ES-I3 (cell line): ENCODE results near the gene MAP2K7.
"Not testable (repeated sequence)": the region's sequence is repeated elsewhere in the genome, so short reads cannot be mapped to it uniquely, and the experiment has no call there.

Source experiments
- H3K36me3 ChIP-seq: 2 replicates; pipeline ENCODE4 v1.6.1; 2013; ENCODE audit warnings: mild to moderate bottlenecking, low read length, control low read depth, moderate library complexity; ENCODE audit not compliant: insufficient read depth
- H3K4me1 ChIP-seq: 2 replicates; pipeline ENCODE4 v1.6.1; 2013; ENCODE audit warnings: mild to moderate bottlenecking, control low read depth, low read length; ENCODE audit not compliant: insufficient read depth
- H3K9ac ChIP-seq: 2 replicates; pipeline ENCODE4 v1.6.1; 2013; ENCODE audit warnings: low read depth, mild to moderate bottlenecking, low read length, moderate library complexity
- H3K9me3 ChIP-seq: 2 replicates; pipeline ENCODE4 v1.6.1; 2013; ENCODE audit warnings: mild to moderate bottlenecking, low read length, moderate library complexity; ENCODE audit not compliant: control insufficient read depth, insufficient read depth

MAP2K7 gene

DNA sequence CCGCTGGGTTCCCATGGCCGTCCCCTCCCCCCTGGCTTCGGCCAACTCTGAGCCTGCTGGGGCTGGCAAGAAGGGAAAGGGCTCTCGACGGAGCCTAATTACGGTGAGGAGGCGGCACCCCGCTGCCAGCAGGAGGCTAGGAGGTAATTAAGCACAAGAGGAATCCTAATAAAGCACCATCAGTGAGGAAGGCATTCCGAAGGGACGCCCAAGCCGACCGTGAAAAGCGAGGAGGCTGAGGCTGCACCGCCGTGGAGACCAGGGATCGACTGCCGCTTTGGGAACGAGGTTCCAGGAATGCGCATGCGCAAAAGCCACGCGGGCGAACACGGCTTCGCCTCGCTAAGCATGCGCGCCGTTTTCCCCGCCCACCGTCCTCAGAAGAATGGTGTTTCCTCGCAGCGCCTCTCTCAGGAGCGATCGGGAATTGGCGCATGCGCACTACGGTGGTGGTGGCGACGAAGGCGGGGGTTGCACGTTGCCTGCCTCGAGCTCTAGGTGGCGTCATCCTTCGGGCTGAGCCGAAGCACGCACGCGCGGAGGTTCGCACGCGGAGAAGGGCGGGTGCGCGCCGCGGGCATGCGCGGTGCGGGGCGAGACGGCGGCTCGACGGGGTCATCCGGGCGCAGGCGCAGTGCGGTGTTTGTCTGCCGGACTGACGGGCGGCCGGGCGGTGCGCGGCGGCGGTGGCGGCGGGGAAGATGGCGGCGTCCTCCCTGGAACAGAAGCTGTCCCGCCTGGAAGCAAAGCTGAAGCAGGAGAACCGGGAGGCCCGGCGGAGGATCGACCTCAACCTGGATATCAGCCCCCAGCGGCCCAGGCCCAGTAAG, at the start of gene MAP2K7:
TSS of gene MAP2K7 (plus strand) at position 634 of the 830 bp plus-strand sequence. CDS start at position 702, 68 bp downstream.
- Histone ChIP-seq H3K4me1 (no peaks in the 10 kb centered on the region; the same call in 1 of the 2 replicates), H3K36me3 (no peaks in the 10 kb centered on the region; the same call in 1 of the 2 replicates), H3K9ac (peak within 1 kb of the TSS; percentile 74), H3K9me3 (no peaks in the 10 kb centered on the region)

DNA sequence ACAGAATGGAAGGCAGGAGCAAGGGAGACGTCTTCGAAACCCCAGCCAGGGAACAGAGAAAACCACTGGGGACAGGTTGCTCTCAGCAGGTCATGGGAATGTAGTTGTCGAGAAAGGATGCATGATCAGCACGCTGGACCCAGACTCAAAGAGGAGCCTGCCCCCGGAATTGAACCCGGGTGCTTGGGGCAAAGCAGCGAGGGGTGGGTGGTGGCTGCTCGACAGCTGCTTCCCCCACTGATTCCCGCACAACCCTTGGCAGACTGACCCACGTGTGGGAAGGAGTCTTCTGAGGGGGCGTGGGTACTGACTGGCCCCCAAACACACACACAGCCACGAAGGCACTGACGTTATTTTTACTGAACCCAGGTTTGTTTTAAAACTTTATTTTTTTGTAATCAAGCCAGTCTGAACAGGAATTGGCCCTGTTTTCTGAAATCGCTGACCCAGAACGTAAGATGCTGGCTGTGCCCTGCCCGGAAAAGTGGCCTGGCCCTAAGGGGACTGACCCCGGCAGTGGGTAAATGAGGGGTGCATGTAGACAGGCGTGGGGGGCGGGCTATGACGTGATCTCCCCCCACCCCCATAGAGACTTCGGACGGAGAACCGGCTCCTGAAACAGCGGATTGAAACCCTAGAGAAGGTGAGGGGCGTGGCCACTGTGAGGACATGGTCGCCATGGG, 48.1 kb upstream of the MAP2K7 start:
- Histone ChIP-seq H3K9ac (no peak overlapping the region), H3K36me3 (no peaks in the 10 kb centered on the region), H3K4me1 (peaks cover 8% of the 10 kb centered on the region; the same call in 1 of the 2 replicates), H3K9me3 (no peaks in the 10 kb centered on the region)

DNA sequence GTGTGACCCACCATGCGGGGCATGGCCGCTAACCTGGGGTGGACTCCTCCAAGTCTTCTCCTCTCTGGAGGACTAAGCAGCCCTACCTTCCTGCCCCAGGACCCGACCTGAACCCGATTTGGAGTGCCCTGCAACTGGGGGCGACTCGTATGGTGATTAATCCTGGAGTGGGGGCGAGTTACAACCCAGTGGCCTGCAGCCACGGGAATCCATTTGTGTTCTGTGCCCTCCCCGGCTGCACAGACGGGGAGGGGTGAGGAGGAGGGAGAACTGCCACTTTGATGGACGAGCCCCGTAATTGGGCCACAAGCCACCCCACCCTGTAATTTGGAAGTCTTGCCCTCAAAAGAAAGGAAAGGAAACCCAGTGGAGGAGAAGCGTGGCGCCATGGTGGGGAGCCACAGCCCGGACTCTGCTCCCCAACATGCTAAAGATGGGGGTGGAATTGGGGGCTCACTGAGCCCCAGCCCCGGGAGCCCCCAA, 47.5 kb upstream of the MAP2K7 start:
- H3K9ac ChIP-seq: no peak overlapping the region
- H3K4me1 ChIP-seq: peaks cover 13% of the 10 kb centered on the region

DNA sequence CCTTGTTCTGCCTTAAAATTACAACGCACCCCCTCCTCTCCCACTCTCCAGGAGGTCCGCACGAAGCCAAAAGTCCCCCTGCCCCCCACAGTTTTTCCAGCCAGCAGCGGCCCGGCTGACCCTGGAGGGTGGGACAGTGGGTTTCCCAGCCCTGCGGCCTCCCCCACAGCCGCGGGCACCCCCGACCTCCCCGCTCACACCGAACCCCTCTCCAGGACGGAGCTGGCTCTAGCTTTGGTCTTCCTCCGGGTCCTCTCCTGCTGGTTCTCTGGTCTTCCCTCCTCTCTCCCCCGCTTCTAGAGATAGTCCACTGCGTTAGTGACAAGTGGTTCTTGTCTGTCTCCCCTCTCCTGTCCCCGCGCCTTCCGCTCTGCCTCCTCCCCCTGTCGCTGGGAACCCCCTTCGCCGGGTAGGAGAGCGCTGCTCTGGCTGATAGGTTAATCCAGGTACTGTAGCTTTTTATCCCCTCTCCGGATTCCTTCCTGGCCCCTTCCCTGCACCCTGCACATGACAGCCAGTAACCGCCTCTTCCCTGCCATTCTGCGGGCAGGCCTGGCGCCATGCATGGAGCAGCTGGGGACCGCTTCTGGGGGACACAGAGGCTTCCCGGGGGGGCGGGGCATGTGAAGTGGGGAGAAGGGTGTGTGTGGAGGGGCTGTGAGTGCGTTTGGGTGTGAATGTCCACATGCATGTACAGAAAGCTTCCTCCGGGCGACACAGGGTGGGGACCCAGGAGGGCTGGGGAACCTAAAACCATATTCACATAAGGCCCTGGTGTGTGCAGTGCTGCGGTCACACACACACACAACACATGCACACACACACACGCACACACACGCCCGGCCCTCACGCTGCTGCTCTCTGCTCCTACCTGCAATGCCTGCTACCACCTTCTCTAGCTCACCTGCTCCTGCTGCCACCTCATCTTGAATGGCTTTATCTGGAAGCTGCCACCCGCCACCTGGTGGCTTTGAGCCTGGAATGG, 46.7 kb upstream of the MAP2K7 start:
- Histone ChIP-seq H3K9me3 (no peaks in the 10 kb centered on the region), H3K36me3 (no peaks in the 10 kb centered on the region), H3K9ac (no peak overlapping the region), H3K4me1 (peaks cover 20% of the 10 kb centered on the region)

More for the DNA sequence above, 47.5 kb upstream of the MAP2K7 start:
- no peaks in the 10 kb centered on the region for H3K9me3 ChIP-seq
- no peaks in the 10 kb centered on the region for H3K36me3 ChIP-seq

DNA sequence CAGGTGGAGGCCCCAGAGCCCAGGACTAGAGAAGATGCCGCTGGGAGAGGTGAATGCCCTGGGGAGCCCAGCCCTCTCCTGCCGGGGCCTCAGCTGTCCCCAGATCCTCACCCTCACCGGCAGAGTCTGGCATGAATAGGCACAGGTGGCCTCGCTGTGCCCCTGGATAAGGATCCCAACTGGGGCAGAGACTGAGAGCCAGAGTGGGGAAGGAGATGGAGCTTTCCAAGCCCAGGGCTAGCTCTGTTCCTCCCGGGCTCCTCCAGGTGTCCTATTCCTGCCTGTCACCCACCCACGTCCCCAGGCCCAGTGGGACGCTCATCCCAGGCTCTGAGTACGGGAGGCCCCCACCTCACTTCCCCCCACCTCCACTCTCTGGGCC, 46.0 kb upstream of the MAP2K7 start:
- Histone ChIP-seq H3K4me1 (peaks cover 20% of the 10 kb centered on the region), H3K9me3 (no peaks in the 10 kb centered on the region), H3K9ac (peak overlapping the region; percentile 55), H3K36me3 (no peaks in the 10 kb centered on the region)

DNA sequence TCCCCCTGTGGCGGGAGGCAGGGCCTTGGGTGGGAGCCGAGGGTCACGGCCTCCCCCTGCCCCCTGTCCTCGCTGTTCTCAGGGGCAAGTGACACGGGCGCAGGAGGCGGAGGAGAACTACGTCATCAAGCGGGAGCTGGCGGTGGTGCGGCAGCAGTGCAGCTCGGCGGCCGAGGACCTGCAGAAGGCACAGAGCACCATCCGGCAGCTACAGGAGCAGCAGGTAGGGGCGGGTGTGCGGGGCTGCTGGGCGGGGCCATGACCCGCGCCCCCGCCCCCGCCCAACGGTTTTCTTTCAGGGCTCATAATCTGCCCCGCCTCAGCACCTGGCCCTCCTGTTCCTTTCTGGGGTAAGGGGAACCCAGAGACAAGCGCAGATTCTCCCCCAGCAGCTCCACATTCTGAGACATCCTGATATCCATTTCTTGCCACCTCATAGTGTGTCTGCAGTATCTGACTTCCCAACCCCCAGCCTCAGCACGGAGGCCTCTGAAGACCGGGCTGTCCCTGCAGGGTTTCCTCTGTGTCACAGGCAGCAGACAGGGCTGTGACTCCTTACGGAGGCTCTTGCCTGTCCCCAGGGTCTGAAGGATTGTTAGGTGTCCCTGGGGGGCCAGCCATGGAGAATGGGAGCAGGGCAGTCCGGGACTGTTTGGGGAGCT, 45.4 kb upstream of the MAP2K7 start:
- H3K4me1 ChIP-seq: peaks cover 20% of the 10 kb centered on the region
- H3K9me3 ChIP-seq: no peaks in the 10 kb centered on the region
- peak overlapping the region; percentile 55 for H3K9ac ChIP-seq
- no peaks in the 10 kb centered on the region for H3K36me3 ChIP-seq

DNA sequence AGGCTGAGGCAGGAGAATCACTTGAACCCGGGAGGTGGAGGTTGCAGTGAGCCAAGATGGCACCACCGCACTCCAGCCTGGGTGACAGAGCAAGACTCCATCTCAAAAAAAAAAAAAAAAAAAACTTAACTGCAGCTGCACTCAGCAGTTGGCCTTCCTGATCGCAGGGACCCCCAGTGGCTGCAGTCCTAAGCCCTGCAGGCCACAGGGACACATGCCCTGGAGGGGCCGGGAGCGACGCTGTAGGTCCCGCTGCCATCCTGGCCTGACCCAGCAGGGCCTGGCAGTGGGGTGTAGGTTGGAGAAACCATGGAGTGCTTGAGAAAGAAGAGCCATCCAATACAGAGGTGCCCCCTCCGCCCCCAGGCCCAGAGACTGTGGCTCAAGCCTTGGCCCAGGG, 44.6 kb upstream of the MAP2K7 start:
- H3K9me3 ChIP-seq, H3K36me3 ChIP-seq, H3K9ac ChIP-seq: not testable (repeated sequence)
- H3K4me1 ChIP-seq: peaks cover 20% of the 10 kb centered on the region

DNA sequence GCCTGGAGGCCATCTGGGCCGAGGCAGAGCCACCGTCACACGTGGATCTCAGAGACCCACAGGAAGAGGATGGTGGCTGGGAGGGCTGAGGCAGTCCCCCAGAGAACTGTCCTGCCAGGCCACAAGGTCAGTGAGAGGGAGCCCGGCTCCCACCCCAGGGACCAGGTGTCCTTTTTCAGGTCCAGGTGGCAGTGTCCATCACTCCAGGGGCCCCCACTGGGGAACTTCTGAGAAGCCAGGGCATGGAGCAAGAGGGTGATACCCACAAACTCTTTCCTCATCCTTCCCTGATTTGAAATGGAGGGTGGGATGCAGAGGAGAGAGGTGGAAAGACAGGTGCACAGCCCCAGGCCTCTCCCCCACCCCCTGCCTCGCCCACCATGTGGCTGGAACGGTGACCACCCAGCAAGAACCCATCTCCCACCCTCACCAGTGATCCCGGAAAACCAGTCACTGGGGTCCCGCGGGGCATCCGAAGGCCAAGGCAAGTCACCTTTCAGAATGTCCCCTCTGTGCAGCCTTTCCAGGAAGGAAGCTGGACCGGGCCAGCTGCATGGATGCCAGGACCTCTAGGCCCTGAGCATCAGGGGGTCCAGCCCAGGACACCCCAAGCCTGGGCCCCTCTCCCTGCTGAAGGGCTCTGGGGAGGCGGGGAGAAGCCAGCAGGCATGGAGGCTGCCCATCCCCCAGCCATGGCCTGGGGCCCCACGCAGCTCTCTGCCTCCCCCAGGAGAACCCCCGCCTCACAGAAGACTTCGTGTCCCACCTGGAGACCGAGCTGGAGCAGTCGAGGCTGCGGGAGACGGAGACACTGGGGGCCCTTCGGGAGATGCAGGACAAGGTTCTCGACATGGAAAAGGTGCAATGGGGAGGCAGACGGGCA, 43.6 kb upstream of the MAP2K7 start:
- Histone ChIP-seq H3K9me3 (no peaks in the 10 kb centered on the region), H3K36me3 (no peaks in the 10 kb centered on the region), H3K9ac (no peak overlapping the region), H3K4me1 (peaks cover 20% of the 10 kb centered on the region)

DNA sequence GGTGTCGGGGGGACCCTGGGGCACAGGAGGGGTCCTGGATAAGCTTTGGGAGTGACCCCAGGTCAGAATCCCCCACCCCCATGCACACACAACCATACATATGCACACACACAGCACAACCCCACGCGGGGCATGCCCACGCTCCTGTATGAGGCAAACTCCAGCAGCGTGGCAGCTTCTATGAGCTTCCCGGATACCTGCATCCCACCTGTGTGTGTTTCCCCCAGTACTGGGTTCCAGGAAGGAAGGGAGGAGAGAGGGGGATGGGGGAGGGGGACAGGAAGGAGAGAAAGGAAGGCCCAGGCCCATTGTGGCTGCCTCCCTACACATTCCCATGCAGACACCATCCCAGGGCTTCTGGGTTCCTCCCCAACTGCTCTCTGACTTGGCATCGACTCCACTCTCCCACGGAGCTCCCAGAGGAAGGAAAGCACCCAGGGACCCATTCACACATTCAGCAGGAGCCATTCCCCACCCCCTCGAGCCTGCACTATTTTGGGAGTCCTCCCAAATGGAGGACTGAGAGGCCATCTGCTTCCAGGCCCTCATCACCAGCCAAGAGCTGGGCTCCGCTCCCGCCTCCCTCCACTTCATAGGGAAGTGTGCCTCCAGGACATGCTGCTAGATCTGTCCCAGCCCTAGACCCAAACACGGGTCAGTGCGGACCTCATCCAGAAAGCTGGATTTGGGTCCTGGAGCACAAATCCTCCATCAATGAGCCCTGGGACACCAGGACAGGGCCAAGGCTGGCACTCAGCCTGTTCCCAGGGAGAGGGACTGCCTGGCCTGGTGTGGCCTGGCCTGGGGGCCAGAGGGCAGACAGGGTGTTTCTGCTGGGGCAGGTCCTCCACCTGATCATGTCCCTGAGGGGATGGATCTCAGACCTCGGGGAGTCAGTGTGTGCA, 42.7 kb upstream of the MAP2K7 start:
- H3K4me1 ChIP-seq: peaks cover 22% of the 10 kb centered on the region

DNA sequence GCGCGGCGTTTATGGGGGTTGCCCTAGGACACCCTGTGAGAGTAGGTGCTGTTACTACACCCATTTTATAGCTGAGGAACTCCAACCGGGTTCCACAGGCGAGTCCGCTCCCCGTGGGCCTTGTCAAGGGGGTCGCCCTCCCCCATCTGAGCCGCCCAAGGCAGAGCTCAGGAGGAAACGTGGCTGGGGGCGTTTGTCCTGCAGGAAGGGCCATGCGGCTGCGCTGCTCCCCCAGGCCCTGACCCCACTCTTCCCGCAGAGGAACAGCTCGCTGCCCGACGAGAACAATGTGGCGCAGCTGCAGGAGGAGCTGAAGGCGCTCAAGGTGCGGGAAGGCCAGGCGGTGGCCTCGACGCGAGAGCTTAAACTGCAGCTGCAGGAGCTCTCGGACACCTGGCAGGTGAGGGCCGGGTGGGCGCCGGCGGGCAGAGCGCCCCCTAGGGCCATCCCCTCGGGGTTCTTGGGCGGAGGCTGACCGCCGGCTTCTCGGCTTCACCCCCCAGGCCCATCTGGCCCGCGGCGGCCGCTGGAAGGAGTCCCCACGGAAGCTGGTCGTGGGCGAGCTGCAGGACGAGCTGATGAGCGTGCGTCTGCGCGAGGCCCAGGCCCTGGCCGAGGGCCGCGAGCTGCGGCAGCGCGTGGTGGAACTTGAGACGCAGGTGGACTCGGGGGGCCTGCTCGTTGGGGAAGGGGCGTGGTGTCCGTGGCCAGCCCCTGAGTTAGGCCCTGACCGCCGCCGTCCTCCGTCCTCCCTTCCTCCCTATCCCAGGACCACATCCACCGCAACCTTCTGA, 41.9 kb upstream of the MAP2K7 start:
- no peaks in the 10 kb centered on the region for H3K9me3 ChIP-seq
- no peaks in the 10 kb centered on the region for H3K36me3 ChIP-seq
- peaks cover 22% of the 10 kb centered on the region for H3K4me1 ChIP-seq
- H3K9ac ChIP-seq: peak overlapping the region; percentile 46; the same call in 1 of the 2 replicates

More for the DNA sequence above, 42.7 kb upstream of the MAP2K7 start:
- Histone ChIP-seq H3K9ac (no peak overlapping the region), H3K36me3 (no peaks in the 10 kb centered on the region), H3K9me3 (no peaks in the 10 kb centered on the region)

DNA sequence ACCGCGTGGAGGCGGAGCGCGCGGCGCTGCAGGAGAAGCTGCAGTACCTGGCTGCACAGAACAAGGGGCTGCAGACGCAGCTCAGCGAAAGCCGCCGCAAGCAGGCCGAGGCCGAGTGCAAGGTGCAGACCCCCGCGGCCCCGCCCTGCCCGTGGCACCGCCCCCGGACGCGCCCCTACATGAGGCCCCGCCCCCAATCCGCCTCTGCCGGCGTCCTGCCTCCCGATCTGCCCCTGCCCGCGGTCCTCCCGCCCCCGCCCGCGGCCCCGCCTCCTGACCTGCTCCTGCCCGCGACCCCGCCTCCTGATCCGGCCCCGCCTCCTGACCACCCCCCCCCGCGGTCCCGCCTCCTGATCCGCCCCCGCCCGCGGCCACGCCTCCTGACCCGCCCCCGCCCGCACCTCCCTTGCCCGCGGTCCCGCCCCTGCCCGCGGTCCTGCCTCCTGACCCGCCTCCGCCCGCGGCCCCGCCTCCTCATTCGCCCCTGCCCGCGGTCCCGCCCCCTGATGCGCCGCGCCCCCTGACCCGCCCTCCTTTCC, 41.2 kb upstream of the MAP2K7 start:
- Histone ChIP-seq H3K9me3 (no peaks in the 10 kb centered on the region), H3K4me1 (peaks cover 18% of the 10 kb centered on the region), H3K9ac (peak overlapping the region; percentile 46; the same call in 1 of the 2 replicates), H3K36me3 (no peaks in the 10 kb centered on the region)
